ENCODE measurements around the gene MGME1. TPM values are rescaled to one million over a fixed set of nuclear protein-coding genes. Genes with fewer than 3 reads are reported as not detected.
A peak's percentile ranks its signal among the peaks of the same experiment; 100 is the strongest.

Gene MGME1
- total and polyA plus RNA-seq, 2 of the 13 experiments (the other 11 are each of a cell fraction or from before 2014, with no cell fraction given): 36.7 to 66.6 TPM

- in situ Hi-C loops (cut with HindIII; ENCODE audit: extremely low pct_ligation_motif_present, low pct_unique_long_range_greater_than_20kb): no loop called here
- Histone ChIP-seq H3K79me2 (ENCODE audit: insufficient read depth, low read length) (no peaks in the 10 kb centered on the region), H3K4me2 (ENCODE audit: low read depth, low read length) (peak overlapping the region; percentile 5; the same call in 1 of the 2 replicates), H3K4me1 (ENCODE audit: insufficient read depth, low read length) (peaks cover 38% of the 10 kb centered on the region), H3K4me3 (replicated peaks in 1 of 3; ENCODE audit: insufficient read depth in 1 of 3, low read depth in 2 of 3, low read length in 3 of 3) (no peak overlapping the region), H3K36me3 (replicated peaks in 1 of 2; ENCODE audit: control insufficient read depth in 1 of 2, insufficient read depth in 2 of 2, low read length in 2 of 2) (no peaks in the 10 kb centered on the region), H3K9ac (ENCODE audit: insufficient read depth, low read depth, low read length) (no peak overlapping the region), H4K20me1 (ENCODE audit: insufficient read depth, low read length) (no peaks in the 10 kb centered on the region), H2AFZ (ENCODE audit: low read length) (no peak overlapping the region), H3K27ac (ENCODE audit: extremely low read length, insufficient read depth, low read length) (no peak overlapping the region), H3K27me3 (ENCODE audit: control insufficient read depth in 1 of 2, insufficient read depth in 2 of 2, low read length in 2 of 2) (peaks cover 0 to 16% of the 10 kb centered on the region in 2 experiments; a peak in 2 of 5 replicates), H3K9me3 (ENCODE audit: low read length) (no peaks in the 10 kb centered on the region)
- peak; percentile 93 for ATAC-seq
- WGBS (ENCODE audit: low lambda C conversion rate): 11% methylated on average over 8 of the region's 8 CpGs
- peak; percentile 70 for DNase-seq (ENCODE audit: low spot score)
- CTCF ChIA-PET (ENCODE audit: low intra/inter-chr PET ratio, low total read pairs): no interaction called here
- BruUV-seq (replicated peaks): no TSS peak
- POLR2A ChIA-PET: no interaction called here
- intact Hi-C loops (cut with micrococcal nuclease; ENCODE audit: unreplicated experiment): no loop called here
- peak; percentile 84 for FAIRE-seq
- TF ChIP-seq NPAS2 (CRISPR knock-in tag; IDR thresholded peaks at IDR 0.05; ENCODE audit: borderline replicate concordance): no peak
- no peak for TF ChIP-seq GZF1 (CRISPR knock-in tag; IDR thresholded peaks at IDR 0.05)
- TF ChIP-seq RXRA (CRISPR knock-in tag; IDR thresholded peaks at IDR 0.05): no peak
- no peak for TF ChIP-seq TEF (CRISPR knock-in tag; IDR thresholded peaks at IDR 0.05)
- peak; percentile 60; the same call in 1 of the 2 replicates for TF ChIP-seq TFAP4 (IDR thresholded peaks at IDR 0.05; ENCODE audit: borderline replicate concordance, low read depth)
- 0 out of 2 replicates have a peak, but pooled peaks have one; percentile 20 for TF ChIP-seq SAP130 (CRISPR knock-in tag; IDR thresholded peaks at IDR 0.05; ENCODE audit: low read depth)
- no peak for TF ChIP-seq SSRP1 (CRISPR knock-in tag; IDR thresholded peaks at IDR 0.05)
- TF ChIP-seq SMAD1 (CRISPR knock-in tag; IDR thresholded peaks at IDR 0.05; ENCODE audit: borderline replicate concordance, low read depth): no peak
- no peak for TF ChIP-seq DNMT3B (CRISPR knock-in tag; conservative IDR thresholded peaks at IDR 0.05)
- TF ChIP-seq ZNF75D (CRISPR knock-in tag; IDR thresholded peaks at IDR 0.05; ENCODE audit: borderline replicate concordance): no peak
- no peak for TF ChIP-seq TAF1 (CRISPR knock-in tag; IDR thresholded peaks at IDR 0.05)
- TF ChIP-seq ZNF784 (CRISPR knock-in tag; IDR thresholded peaks at IDR 0.05; ENCODE audit: borderline replicate concordance): no peak
- no peak for TF ChIP-seq SATB2 (CRISPR knock-in tag; IDR thresholded peaks at IDR 0.05)
- TF ChIP-seq ZNF501 (CRISPR knock-in tag; IDR thresholded peaks at IDR 0.05): peak; percentile 47; the same call in 1 of the 2 replicates
- TF ChIP-seq SMC3 (IDR thresholded peaks at IDR 0.05; ENCODE audit: low read length): 0 out of 2 replicates have a peak, but pooled peaks have one; percentile 11
- TF ChIP-seq DMAP1 (CRISPR knock-in tag; IDR thresholded peaks at IDR 0.05): no peak
- no peak for TF ChIP-seq ZNF230 (CRISPR knock-in tag; IDR thresholded peaks at IDR 0.05)
- TF ChIP-seq JUNB (CRISPR knock-in tag; IDR thresholded peaks at IDR 0.05; ENCODE audit: borderline replicate concordance): no peak
- TF ChIP-seq FOXA1 (IDR thresholded peaks at IDR 0.05): no peak
- peak; percentile 5; the same call in 1 of the 2 replicates for TF ChIP-seq FOXA1 (CRISPR knock-in tag; IDR thresholded peaks at IDR 0.05)
- no peak for TF ChIP-seq MXD3 (CRISPR knock-in tag; IDR thresholded peaks at IDR 0.05)
- TF ChIP-seq ATF4 (CRISPR knock-in tag; IDR thresholded peaks at IDR 0.05): no peak
- 0 out of 2 replicates have a peak, but pooled peaks have one; percentile 8 for TF ChIP-seq ZNF746 (CRISPR knock-in tag; IDR thresholded peaks at IDR 0.05)
Measured at GRCh38 chr20:18030020-18030419, 61.2 kb downstream of the MGME1 start.

Data from HepG2 (cell line).